ENCODE measurements around the gene COL2A1.

COL2A1 gene

GRCh38 chr12:48004053-48004941 is at the start of gene COL2A1:
TSS of gene COL2A1 (minus strand) at chr12:48004476. CDS start at chr12:48004321, 155 bp downstream.
- peak; percentile 76 for DNase-seq (ENCODE audit: low spot score)

DNA sequence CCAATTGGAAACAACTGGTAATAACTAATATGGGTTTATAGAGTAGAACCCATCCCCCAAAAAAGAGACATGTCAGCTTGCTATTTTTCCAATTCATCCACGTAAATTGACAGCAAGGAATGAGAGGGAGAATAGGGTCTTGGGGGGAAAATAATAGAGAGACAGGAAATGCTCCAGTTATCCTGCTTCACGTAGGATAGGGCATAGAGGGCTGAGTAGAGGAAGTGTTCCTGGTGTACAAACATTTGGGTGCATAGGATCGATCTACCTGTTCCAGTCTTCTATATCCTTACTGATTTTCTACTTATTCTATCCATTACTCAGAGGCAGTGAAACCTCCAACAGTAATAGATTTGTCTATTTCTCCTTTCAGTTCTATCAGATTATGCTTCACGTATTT is 49.6 kb upstream of the COL2A1 start:
- DNase-seq (ENCODE audit: low spot score) = no peak

GRCh38 chr12:48053122-48053521 is 48.8 kb upstream of the COL2A1 start:
- DNase-seq (ENCODE audit: low spot score) = no peak

DNA sequence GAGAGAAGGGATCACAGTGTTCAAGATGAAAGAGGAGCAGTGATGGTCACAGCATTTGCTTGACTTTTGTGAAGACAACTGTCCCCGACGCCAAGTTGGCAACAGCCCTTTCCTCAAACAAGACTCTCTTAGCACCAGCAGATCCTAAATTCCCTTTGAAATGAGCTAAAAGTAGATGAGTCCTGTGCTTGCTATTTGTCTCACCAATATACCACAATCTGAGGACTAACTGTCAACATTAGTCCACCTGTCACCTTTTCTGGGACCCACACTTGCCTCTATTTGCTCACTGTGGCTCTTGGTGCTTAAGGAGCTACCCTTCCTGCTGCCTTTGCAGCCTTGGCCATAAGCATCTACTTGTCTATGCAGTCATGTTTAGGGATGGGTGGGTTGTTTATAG is 47.4 kb upstream of the COL2A1 start:
- no peak for DNase-seq (ENCODE audit: low spot score)

DNA sequence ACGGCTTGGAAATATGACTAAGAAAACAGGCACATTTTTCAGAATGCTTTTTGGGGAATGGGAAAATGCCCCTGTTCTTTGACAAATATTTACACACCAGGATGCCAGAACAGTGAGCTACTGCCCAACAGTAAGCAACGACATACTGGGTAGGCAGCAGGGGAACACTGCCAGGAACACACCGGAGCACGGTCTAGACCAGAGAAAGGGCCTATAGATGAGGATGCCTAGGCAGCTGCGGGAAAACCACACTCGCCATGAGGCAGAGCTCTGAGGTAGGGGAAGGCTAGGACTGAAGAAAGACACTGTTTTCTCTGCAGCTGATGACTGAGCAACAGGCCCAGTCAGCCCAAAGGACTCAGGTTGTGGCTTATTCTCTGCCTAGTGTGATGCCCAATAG is 45.9 kb upstream of the COL2A1 start:
- DNase-seq (ENCODE audit: low spot score) = no peak

GRCh38 chr12:48045965-48046518 is 41.8 kb upstream of the COL2A1 start:
- DNase-seq (ENCODE audit: low spot score) = no peak

DNA sequence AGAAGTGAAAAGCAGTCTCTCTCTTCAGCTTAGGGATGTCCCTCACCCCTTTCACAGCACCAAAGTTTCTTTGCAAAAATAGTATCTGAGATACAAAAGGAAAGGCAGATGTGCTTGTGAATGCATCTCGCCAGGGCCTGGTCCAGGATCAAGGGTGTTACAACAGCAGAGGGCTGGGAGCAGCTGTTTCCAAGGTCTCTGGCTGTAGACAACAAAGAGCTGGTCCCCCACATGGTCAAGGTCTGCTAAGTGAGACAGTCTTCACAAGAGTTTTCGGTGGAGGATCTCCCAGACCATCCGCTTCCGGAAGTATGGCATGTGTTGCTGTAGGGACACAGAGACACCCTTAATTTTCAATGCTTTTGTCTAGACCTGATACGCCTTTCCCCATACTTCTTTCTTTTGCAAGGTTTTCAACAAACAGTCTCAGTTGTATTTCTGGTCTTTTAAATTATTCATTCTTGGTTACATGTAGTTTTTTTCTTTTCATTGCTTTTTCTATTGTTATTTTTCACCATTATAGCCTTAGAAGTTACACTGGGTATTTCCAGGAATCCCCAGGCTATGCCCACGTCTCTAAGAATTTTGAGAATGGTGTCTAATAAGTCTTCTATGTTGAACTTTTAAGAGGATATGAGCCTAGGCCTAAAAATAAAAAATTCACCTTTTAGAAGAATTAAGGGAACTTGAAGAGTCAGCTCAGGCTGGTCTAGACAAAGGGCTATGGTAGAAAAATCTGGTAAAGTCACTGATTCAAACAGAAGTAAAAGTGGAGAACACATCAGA is 41.0 kb upstream of the COL2A1 start:
- no peak for DNase-seq (ENCODE audit: low spot score)

DNA sequence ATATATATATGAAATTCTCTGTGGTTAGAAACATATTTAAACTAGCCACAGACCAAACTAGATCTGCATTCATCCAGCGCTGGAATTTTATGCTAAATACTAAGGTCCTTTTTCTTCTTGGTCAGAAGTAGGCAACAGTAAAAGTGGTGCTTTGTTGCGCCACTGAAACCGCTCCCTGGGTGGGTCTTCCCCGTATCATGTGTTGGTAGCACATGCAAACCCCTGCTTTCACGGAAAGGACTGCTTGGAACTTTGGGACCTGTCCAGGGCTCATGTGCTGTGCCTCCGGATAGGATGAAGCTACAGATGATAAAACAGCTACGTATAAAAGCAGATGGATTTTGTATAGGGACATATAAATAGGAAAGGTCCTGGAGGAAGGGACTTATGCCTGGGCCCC is 40.1 kb upstream of the COL2A1 start:
- DNase-seq (ENCODE audit: low spot score) = no peak

- DNase-seq (ENCODE audit: low spot score) = no peak
Measured at GRCh38 chr12:48043771-48044170, 39.5 kb upstream of the COL2A1 start.

DNA sequence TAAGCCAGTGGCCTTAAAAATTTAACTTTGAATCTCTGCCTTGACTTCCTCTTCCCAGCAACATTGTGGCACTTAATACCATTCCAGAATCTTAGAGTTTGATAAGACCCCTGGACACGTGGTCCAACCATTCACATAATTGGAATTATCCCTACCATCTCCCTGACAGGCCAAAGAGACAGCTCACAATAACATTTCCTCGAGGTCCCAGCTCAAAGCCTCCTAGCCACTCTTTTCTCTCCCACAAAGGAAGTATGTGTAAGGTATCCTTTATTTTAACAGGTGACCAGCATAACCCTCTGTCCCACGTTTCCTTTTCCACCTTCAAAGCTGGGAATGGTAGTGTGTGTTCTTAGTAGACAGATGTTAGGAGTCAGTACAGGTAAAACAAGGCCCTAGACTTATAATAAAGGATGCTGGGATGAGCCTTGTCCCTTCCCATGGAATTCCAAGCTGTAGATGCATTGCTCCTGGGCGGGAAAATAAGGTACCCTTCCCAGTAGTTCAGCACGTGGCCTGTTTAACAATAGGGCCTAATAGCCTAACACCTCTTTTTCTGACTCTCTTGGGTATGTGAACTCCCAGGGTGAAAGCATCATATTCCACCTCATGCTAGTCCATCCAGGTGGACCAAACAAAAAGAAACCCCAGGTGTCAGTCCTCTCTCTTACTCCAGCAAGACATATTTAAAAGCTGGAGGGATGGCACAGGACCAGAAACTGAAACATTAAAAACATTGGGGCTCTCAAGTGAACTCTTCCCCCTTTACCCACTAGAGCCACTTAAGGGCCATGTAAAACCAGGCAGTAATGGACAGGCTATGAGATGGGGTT is 37.5 kb upstream of the COL2A1 start:
- DNase-seq (ENCODE audit: low spot score) = no peak

DNA sequence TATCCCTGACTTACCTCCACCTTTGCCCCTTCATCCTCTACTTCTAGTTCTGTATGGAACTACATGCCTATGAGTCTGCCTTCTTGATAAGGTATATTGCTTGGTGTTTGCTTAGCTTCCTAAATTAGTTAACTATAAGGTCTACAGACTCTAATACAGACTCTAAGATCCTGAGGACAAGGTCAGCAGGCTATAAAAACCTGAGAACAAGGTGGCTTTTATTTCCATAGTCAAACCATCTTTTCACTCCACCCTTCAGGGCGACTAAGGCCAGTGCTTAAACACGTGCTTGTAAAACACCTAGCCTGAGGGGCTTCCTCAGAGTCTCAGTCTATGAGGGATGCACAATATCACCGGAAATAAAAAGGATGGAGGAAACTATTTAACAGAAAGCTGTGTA is 36.1 kb upstream of the COL2A1 start:
- DNase-seq (ENCODE audit: low spot score) = no peak

DNA sequence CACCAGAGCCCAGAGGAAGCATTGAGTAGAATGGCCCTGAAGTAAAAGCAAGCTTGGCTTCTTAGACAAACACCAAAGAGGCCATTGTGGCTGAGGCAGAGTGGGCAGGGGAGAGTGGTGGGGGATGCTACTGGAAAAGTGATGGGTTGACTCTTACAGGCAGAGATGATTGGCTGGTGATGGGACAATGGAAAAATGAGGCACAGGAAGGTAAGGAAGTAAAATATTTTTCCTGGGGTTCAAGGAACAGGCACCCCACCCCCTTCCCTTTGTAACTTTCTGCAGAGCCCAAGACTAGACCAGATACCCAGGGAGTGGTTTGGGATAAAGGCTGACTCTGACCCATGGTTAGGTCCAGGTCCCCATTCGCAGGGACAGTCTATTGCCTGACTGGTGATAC is 34.9 kb upstream of the COL2A1 start:
- no peak for DNase-seq (ENCODE audit: low spot score)

GRCh38 chr12:48038085-48038484 is 33.8 kb upstream of the COL2A1 start:
- DNase-seq (ENCODE audit: low spot score) = no peak

DNA sequence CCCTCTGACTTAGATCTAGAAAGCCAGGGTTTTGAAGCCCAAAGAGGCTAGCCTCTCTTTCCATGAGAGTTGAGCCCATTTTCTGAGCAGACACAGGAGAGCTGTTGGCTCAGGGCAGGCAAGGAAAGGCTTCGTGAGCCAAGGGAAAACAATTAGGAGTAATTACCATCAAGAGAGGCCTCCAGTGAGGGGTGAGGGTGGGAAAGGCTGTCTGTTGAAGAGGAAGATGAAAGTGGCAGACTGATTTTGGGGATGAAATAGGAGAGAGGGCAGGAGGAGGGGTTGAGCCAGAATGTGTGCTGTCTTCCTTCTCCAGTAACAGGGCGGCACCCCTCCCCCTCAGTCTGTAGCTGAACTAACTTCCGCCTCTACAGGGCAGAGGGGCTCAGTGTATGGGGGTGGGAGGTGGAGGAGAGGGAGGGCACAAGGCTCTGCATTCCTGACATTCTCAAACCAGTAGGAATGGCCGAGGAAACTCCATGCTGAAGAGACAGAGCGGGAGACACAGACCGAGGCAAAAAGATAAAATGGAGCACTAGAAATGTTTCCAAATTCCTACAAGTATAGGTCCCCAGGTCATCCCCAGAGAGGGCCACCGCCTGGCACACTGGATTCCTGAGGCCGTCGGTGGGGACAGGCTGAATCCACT is 33.1 kb upstream of the COL2A1 start:
- peak; percentile 87 for DNase-seq (ENCODE audit: low spot score)

- no peak for DNase-seq (ENCODE audit: low spot score)
Measured at GRCh38 chr12:48036818-48037217, 32.5 kb upstream of the COL2A1 start.

DNA sequence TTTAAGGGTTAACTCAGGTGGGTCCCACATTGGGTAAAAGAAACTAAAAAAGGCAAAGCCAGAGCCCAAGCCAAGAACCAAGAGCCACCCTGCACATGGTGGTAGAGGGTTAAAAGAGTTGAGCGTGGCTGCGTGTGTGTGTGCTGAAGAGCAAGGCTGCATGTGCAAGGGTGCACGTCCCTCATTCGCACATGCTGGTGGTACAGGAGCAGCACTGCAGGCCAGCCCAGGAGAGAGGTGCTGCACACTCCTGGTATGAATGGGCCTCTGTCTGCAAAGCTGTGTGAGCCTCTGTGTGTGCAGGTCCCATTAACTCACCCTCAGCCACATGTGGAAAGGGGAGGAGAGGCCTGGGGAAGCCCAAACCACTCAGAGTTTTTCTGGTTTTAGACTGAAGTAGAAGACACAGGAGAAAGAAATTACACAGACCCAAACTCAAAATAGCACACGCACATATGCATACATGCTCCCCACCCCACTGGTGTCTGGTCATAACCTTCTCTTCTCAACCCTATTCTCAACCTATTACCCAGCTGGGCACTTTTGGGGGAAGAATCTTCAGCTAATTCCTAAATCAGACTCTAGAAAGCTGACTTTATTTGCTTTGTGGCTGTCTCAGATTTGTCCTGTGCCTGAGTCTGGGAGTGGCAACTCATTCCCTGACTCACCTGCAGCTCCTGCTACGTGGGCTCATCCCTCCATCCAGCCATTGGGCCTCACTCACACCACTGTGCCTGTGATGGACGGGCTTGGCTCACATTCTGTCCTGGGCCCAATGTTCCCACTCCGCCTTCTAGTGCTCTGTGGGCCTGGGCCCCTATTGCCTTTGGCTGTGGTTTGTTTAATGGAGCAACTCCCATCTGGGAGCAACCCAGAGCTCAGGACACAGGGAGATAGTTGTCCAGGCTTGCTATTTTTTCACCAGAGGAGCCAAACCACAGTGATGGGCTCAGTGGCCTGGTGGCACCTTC is 30.8 kb upstream of the COL2A1 start:
- DNase-seq (ENCODE audit: low spot score) = no peak

- DNase-seq (ENCODE audit: low spot score) = no peak
Measured at GRCh38 chr12:48033451-48033850, 29.2 kb upstream of the COL2A1 start.

GRCh38 chr12:48032597-48032996 is 28.3 kb upstream of the COL2A1 start:
- DNase-seq (ENCODE audit: low spot score) = no peak

DNA sequence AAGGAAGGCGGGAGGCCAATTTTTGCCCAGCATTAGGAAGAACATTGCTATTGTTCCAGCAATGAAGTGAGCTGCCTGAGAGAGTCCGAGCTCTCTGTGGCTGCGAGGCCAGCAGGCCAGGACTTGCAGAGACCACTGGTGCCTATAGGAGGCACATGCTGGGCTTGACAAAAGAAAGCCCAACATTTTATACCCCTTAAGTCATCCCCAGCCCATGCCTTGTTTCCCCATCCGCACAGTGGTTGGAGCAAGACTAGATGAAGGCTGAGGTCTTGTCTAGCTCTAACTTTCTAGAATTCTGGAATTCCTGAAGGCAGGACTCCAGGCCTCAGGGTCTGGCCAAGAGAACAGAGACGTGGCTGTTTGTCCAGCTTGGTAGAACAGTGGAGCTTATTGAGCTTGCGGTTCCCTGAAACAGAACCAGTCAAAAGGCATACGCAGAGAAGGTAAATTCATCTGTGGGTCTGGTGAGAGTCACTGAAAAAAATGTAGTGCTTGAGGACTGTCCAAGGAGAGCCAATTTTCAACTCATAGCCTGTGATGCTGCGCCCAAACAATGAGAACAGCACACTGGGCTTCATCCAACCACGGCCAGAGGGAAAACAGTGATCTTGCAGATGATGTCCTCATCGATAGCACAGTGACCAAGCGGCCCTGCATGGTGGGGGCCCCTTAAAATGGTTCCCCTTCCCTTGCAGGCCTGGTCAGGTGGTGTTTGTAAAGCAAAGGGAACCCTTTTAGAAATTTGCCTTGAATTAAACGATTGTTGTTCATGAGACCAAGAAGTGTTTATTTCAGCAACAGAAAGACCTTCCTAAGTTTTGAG is 27.1 kb upstream of the COL2A1 start:
- peak; percentile 40 for DNase-seq (ENCODE audit: low spot score)

Data from iPS-NIHi11 (cell line).